ENCODE measurements around the gene NIT1. TPM values are rescaled to one million over a fixed set of nuclear protein-coding genes. Genes with fewer than 3 reads are reported as not detected.

NIT1 gene
- total RNA-seq, 1 experiment from 2014 or later: 39.6 TPM

DNA sequence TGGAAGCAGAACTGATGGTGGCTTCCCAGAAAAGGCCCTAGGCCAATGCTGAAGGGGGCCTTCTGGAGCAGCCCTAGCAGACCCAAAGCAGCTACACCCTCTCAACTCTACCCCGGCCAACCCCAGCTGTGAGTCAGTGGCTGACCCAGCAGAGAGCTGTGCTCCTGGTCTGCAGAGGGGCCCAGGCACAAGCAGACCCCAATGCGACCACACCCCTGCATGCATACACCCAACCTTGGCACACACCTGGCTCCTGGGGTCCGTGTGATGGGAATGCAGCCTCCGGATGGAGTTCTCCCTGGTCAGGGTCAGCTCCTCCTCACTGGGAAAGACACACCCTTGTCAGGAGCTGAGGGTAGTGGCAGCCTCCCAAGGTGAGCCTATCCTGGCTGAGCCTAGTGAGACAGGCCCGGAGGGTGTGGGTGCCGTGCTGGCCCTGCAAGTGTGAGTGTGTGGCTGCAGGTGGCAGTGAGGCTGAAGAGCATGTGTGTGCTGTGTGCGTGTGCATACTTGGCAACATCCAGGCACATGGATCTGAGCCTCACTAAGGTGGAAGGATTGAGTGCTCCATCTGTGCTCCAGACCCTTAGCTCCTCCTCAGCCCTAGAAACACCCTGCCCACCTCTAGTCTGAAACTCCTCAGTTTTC lies 44.3 kb upstream of the NIT1 start:
- H3K4me1 ChIP-seq (ENCODE audit: insufficient read depth, low read length): no peaks in the 10 kb centered on the region
- no peak overlapping the region for H3K56ac ChIP-seq (ENCODE audit: insufficient read length, low read depth, low read length)
- H3K4me1 Mint-ChIP-seq: peaks cover 12% of the 10 kb centered on the region in 2 experiments; a peak in 3 of 4 replicates
- no peak overlapping the region for H3K18ac ChIP-seq (ENCODE audit: insufficient read length, low read depth, low read length)
- H2BK12ac ChIP-seq (ENCODE audit: insufficient read length, low read depth, low read length): no peak overlapping the region
- no peaks in the 10 kb centered on the region for H3K79me1 ChIP-seq (ENCODE audit: insufficient read depth, low read depth, low read length, poor library complexity, severe bottlenecking)
- H2BK15ac ChIP-seq (ENCODE audit: low read depth, low read length): no peak overlapping the region
- no peak overlapping the region for H3T11ph ChIP-seq (ENCODE audit: low read length)
- no peaks in the 10 kb centered on the region for H3K36me3 Mint-ChIP-seq (ENCODE audit: insufficient read depth in 1 of 3, low read depth in 3 of 3)
- H2BK20ac ChIP-seq (ENCODE audit: low read depth, low read length, poor library complexity, severe bottlenecking): no peak overlapping the region
- no peak overlapping the region for H2BK5ac ChIP-seq (ENCODE audit: insufficient read length, low read length)
- H3K27ac ChIP-seq (ENCODE audit: insufficient read length, low read depth, low read length): no peak overlapping the region
- peak overlapping the region in 1 of 3 experiments; percentile 69; a peak in 2 of 7 replicates for H3K27ac Mint-ChIP-seq
- no peak for DNase-seq
- H4K8ac ChIP-seq (replicated peaks; ENCODE audit: insufficient read length, low read depth, low read length): no peak overlapping the region
- no peaks in the 10 kb centered on the region for H3K79me2 ChIP-seq (ENCODE audit: insufficient read depth, low read length)
- no peak overlapping the region for H3K9ac ChIP-seq (ENCODE audit: extremely low read depth, insufficient read length, low read length)
- no peak overlapping the region for H2AK5ac ChIP-seq (ENCODE audit: insufficient read length, low read length)
- no peaks in the 10 kb centered on the region; a peak in 1 of 5 replicates for H3K9me3 Mint-ChIP-seq
- no peak overlapping the region for H4K5ac ChIP-seq (ENCODE audit: insufficient read length, low read depth, low read length)
- H3K23ac ChIP-seq (ENCODE audit: insufficient read length, low read depth, low read length): no peak overlapping the region
- peaks cover 2% of the 10 kb centered on the region; the same call in 1 of the 2 replicates for H3K27me3 Mint-ChIP-seq (ENCODE audit: low read depth)
- H3K9me3 ChIP-seq (ENCODE audit: control insufficient read depth, low read depth, low read length): no peaks in the 10 kb centered on the region
- TF ChIP-seq, protein P1, sequence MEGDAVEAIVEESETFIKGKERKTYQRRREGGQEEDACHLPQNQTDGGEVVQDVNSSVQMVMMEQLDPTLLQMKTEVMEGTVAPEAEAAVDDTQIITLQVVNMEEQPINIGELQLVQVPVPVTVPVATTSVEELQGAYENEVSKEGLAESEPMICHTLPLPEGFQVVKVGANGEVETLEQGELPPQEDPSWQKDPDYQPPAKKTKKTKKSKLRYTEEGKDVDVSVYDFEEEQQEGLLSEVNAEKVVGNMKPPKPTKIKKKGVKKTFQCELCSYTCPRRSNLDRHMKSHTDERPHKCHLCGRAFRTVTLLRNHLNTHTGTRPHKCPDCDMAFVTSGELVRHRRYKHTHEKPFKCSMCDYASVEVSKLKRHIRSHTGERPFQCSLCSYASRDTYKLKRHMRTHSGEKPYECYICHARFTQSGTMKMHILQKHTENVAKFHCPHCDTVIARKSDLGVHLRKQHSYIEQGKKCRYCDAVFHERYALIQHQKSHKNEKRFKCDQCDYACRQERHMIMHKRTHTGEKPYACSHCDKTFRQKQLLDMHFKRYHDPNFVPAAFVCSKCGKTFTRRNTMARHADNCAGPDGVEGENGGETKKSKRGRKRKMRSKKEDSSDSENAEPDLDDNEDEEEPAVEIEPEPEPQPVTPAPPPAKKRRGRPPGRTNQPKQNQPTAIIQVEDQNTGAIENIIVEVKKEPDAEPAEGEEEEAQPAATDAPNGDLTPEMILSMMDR (conservative IDR thresholded peaks at IDR 0.05): 0 out of 3 replicates have a peak, but pooled peaks have one; percentile 15
- no peak overlapping the region for H3K4me3 Mint-ChIP-seq
- no peaks in the 10 kb centered on the region for H3K23me2 ChIP-seq (ENCODE audit: insufficient read length, low read depth, low read length, poor library complexity, severe bottlenecking)
- no peak overlapping the region for H3K4ac ChIP-seq (ENCODE audit: low read depth, low read length)
- no CpG with 5 or more reads among the region's 7 CpGs for WGBS (ENCODE audit: extremely low coverage, insufficient read length, low lambda C conversion rate)
- no peak overlapping the region for H3K14ac ChIP-seq (ENCODE audit: insufficient read depth, low read length)
- H2BK120ac ChIP-seq (ENCODE audit: low read depth, low read length, poor library complexity, severe bottlenecking): no peak overlapping the region
- H4K20me1 ChIP-seq (ENCODE audit: control insufficient read depth, insufficient read depth, insufficient read length): no peaks in the 10 kb centered on the region
- H2AFZ ChIP-seq (ENCODE audit: low read length): no peak overlapping the region
- H3K4me2 ChIP-seq (ENCODE audit: insufficient read depth, insufficient read length, low read length): no peak overlapping the region
- H4K91ac ChIP-seq (ENCODE audit: insufficient read length, low read depth, low read length): no peak overlapping the region
- no peaks in the 10 kb centered on the region for H3K27me3 ChIP-seq (ENCODE audit: insufficient read depth, low read length)
